AG09319 (cell line): ENCODE data around the gene IFITM1.

ENCODE experiments used
- DNase-seq: peaks from one replicate; pipeline ENCODE4 v3.0.0-alpha.2; 2010; ENCODE audit warnings: low read depth; ENCODE audit errors: extremely low read depth
- TF ChIP-seq, protein P1 (sequence below): IDR thresholded peaks from 2 replicates; pipeline ENCODE4 v1.5.1; 2011; ENCODE audit warnings: low read depth, mild to moderate bottlenecking, inconsistent platforms, low read length, moderate library complexity

Gene IFITM1

DNA sequence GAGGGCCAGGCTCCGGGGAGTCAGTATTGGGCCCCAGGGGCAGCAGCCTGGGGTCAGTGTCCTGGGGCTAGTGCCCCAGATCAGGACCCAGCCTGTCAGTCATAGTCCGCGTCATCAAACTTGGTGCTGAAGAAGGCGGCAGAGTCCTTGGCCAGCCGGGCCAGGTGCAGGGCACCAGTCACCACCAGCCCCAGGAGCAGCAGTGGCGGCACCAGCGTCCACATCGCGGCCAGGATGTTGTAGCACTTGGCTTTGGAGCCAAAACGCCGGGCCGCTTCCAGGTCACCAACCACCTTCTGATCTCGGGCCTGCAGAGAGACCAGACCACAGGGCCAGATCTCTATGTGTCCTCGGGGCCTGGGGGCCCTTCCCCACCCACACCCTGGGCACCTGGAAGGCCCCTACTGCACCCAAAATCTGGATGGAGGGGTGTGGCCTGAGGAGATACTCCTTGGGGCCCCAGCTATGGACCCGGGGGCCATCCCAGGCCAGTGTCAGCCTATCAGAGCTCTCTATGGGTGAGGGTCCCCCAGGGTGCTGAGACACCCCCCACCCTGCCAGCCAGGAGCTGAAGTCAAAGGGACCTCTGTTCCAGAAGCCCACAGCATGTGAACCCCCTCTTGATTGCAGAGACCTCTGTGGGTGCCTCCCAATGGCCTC lies 15.3 kb upstream of the IFITM1 start:
- TF ChIP-seq, protein P1, sequence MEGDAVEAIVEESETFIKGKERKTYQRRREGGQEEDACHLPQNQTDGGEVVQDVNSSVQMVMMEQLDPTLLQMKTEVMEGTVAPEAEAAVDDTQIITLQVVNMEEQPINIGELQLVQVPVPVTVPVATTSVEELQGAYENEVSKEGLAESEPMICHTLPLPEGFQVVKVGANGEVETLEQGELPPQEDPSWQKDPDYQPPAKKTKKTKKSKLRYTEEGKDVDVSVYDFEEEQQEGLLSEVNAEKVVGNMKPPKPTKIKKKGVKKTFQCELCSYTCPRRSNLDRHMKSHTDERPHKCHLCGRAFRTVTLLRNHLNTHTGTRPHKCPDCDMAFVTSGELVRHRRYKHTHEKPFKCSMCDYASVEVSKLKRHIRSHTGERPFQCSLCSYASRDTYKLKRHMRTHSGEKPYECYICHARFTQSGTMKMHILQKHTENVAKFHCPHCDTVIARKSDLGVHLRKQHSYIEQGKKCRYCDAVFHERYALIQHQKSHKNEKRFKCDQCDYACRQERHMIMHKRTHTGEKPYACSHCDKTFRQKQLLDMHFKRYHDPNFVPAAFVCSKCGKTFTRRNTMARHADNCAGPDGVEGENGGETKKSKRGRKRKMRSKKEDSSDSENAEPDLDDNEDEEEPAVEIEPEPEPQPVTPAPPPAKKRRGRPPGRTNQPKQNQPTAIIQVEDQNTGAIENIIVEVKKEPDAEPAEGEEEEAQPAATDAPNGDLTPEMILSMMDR: no peak
- no peak for DNase-seq

DNA sequence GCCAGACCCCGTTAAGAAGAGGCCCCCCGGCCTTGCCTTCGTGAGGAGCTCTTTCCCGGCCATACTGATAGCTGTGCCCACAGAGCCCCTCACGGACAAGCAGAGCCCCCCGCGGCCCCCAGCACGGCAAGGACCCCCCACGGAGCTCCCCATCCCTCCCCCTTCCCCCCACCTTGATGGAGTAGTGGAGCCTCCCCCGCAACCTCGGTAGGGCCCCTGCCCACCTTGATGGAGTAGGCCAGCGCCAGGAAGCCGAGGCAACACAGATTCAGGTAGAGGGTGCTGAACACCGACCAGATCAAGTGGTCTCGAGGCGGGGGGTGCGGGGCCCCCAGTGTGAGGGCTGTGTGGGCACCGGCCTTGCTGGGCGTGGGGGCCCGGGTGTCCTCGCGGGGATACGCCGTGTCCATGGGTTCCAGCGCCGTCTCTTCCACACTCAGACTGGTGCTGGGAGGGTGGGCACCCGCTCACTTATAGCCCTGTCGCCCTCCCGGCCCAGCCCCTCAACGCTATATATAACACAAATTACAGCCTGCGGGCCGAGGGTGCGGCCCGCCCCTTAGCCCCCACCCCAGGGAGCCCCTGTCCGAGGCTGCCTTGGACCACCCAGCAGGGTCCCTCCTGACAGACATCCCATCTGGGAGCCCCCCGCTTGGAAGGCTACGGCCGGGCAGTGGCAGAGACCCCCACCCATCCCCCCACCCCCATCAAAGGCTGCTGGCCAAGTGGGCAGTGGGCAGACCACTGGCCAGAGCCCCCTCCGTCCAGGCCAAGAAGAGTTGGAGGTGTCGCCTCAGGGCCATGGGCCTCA lies 14.6 kb upstream of the IFITM1 start, which contains the start of gene IFITM5:
TSS of gene IFITM5 (minus strand) at position 446 of the 811 bp plus-strand sequence. CDS start at position 410, 36 bp downstream.
- no peak for DNase-seq
- TF ChIP-seq, protein P1: no peak

DNA sequence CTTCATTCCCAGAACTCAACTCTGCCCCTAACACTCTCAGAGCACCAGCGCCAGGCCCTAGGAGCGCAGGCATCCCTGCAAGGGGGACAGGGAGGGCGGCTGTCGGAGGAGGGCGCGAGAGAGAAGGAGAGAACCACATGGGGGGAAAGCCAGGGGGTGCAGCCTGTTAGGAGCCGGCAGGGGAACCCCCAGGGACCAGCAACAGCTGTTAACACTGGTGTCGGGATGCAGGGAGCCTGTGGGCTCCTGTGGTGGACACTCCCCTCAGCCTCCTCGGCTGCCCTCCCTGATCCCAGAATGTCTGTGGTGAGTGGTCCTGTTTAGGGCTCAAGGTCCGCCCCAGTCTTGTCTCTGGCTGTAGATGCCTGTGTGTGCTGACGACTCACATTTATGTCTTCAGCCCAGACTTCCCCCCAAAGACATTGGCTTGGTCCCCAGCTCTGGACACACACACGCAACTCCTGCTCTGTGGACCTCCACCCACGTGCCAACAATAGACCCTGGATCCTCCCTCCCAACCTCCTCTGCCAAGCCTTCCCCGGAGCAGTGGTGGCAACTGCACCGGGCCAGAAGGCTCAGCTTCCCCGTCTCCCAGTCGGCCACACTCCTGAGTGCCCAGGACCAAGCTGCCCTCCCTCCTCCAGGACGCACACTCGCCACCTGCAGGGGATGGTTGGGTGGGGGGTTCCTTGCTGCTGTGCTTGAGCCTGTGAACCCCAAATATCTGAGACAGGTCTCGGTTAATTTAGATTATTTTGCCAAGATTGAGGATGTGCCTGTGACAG lies 13.7 kb upstream of the IFITM1 start:
- TF ChIP-seq, protein P1: peak; percentile 18; the same call in 1 of the 2 replicates
- no peak for DNase-seq

DNA sequence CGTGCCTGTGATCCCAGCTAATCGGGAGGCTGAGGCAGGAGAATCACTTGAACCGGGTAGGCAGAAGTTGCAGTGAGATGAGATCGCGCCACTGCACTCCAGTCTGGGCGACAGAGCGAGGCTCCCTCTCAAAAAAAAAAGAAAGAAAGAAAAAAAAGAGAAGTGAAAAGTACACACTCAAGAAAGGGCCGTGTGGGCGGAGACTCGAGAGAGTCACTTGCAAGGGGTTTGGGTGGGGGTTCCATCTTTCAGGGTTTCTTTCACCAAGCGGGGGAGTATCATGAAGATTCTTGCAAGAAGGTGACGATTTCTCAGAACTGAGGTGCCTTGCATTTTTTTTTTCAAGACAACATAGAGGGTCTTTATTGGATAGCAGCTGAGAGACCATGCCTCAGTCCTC lies 10.5 kb upstream of the IFITM1 start:
- TF ChIP-seq, protein P1: no peak
- DNase-seq: no peak

DNA sequence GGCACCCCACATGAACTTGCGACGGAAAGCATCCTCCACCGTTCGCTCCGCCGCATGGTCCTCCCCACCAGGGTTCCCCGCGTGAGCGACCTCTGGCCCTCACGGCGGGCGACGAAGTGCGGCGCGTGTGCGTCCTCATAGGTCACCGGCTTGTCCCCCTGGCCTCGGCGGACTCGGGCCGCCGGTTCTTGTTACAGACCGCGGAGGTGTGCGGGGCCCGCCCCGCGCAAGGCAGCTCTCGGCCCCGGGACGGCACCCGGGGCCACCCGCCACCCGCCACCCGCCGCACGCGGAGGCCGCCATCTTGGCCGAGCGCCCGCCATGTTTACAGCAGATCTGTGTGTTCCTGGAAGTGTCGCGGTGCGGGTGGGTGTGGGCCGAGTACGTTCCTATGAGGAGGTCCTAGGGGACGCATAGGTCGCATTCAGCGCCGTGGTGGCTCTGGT lies 9.8 kb upstream of the IFITM1 start:
- no peak for DNase-seq
- TF ChIP-seq, protein P1: no peak

DNA sequence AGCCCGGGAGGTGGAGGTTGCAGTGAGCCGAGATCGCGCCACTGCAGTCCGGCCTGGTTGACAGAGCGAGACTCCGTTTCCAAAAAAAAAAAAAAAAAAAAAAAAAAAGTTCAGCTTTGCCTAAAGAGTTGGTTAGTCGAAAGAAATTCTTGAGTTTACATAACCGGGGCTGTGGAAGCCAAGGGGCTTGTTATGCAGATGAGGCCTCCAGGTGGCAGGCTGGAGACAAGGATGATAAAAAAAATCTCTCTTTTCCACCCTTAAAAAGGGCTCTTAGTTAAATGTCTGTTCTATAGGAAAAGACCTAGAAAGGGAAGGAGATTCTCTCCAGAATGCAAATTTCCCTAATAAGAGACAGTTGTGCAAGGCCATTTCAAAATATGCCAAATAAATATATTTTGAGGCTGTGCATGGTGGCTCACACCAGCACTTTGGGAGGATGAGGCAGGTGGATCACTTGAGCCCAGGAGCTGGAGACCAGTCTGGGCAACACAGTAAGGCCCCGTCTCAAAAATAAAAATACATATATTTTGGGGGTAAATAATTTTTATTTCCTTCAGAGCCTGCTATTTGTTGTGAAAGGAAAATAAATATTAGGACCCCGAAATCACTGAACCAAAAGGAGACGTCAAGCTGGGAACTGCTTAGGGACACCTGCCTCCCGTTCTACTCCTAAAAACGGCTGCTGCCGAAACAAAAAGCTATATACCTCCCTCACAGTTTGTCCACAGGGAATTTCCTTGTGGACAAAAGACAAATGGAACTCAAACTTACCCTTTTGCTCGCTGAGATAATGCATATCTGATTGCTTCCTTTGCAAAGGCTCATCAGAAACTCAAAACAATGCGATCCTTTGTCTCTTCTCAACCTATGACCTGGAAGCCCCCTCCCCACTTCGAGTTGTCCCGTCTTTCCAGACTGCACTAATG lies 8.7 kb upstream of the IFITM1 start:
- peak; percentile 67 for DNase-seq

More for the DNA sequence above, 8.7 kb upstream of the IFITM1 start:
- TF ChIP-seq, protein P1: peak; percentile 76
